ENCODE data around the gene FLCN.

GRCh38 chr17:17232303-17232621, 4.7 kb downstream of the FLCN start:
- TF ChIP-seq ZNF384 (IDR thresholded peaks at IDR 0.05; ENCODE audit: borderline replicate concordance, low read depth, low read length) = no peak
- no peak for TF ChIP-seq POLR2A (IDR thresholded peaks at IDR 0.05; ENCODE audit: low read depth, low read length)
